ENCODE data around the gene ZNF189. TPM values are rescaled to one million over a fixed set of nuclear protein-coding genes. Genes with fewer than 3 reads are reported as not detected.

Gene ZNF189
- total and polyA plus RNA-seq, 9 donors = 11.3 to 30.5 (median 25.1) TPM

DNA sequence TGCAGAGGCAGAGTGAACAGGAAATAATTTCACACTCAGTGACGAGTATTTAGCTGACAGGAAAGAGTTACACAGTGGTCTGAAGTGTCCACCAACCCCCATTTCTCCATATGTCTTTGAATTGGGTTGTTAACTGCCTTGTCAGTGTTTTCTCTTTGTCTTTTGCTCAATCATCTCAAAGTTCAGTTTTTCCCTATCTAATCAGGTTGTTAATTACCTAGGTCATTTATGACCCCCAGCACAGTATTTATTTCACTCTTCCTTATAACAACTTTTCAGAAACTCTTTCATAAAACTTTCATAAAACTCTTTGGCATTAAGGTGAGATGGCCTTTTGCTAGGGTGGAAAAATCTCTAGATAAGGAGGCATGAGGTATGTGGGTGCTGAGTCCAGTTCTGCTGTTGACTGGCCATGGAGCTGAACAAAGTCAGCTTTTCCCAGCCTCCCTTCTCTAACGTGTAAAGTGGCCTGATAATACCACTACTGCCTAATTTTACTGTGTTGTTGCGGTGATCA is 42.1 kb downstream of the ZNF189 start:
- no peaks in the 10 kb centered on the region for H3K27me3 ChIP-seq
- DNase-seq = no peak
- no peak overlapping the region for H3K27ac ChIP-seq
- 55 to 65% (median 63%) methylated on average over 3 of the region's 3 CpGs for WGBS, 3 donors
- TF ChIP-seq EP300 (IDR thresholded peaks at IDR 0.05) = no peak
- TF ChIP-seq, protein P1, sequence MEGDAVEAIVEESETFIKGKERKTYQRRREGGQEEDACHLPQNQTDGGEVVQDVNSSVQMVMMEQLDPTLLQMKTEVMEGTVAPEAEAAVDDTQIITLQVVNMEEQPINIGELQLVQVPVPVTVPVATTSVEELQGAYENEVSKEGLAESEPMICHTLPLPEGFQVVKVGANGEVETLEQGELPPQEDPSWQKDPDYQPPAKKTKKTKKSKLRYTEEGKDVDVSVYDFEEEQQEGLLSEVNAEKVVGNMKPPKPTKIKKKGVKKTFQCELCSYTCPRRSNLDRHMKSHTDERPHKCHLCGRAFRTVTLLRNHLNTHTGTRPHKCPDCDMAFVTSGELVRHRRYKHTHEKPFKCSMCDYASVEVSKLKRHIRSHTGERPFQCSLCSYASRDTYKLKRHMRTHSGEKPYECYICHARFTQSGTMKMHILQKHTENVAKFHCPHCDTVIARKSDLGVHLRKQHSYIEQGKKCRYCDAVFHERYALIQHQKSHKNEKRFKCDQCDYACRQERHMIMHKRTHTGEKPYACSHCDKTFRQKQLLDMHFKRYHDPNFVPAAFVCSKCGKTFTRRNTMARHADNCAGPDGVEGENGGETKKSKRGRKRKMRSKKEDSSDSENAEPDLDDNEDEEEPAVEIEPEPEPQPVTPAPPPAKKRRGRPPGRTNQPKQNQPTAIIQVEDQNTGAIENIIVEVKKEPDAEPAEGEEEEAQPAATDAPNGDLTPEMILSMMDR (IDR thresholded peaks at IDR 0.05) = no peak
- TF ChIP-seq POLR2A (IDR thresholded peaks at IDR 0.05) = no peak
- intact Hi-C loops (cut with DNase I) = no loop called here
- no peak overlapping the region for H3K4me3 ChIP-seq
- H3K4me1 ChIP-seq (ENCODE audit: insufficient read depth) = no peaks in the 10 kb centered on the region
- no peaks in the 10 kb centered on the region for H3K9me3 ChIP-seq
- no peaks in the 10 kb centered on the region for H3K36me3 ChIP-seq

DNA sequence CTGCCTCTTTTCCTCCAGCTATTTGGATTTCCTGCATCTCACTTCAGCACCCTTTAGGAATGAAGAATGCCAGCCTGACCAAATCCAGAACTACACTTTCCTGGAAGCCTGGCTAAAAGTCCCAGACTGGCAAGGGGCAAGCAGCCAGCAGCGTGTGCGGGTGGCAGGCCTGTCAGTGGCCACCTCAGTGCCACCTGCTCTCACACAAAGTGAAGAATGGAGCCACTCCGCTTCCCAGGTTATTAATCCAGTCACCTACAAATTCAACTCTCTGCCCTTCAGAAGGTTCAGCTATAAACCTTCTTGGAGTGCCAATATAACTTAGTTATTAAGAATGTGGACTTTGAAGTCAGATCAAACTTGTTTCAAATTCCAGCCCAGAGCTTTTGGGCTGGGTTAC is 43.7 kb downstream of the ZNF189 start:
- Histone ChIP-seq H3K36me3 (no peaks in the 10 kb centered on the region), H3K27ac (no peak overlapping the region), H3K9me3 (no peaks in the 10 kb centered on the region), H3K4me3 (no peak overlapping the region), H3K27me3 (no peaks in the 10 kb centered on the region), H3K4me1 (ENCODE audit: insufficient read depth) (no peaks in the 10 kb centered on the region)
- WGBS, 3 donors = 91 to 95% (median 92%) methylated on average over 3 of the region's 3 CpGs
- no peak for DNase-seq
- intact Hi-C loops (cut with DNase I) = no loop called here
- TF ChIP-seq POLR2A (IDR thresholded peaks at IDR 0.05) = no peak
- TF ChIP-seq, protein P1 (IDR thresholded peaks at IDR 0.05) = no peak
- no peak for TF ChIP-seq EP300 (IDR thresholded peaks at IDR 0.05)

DNA sequence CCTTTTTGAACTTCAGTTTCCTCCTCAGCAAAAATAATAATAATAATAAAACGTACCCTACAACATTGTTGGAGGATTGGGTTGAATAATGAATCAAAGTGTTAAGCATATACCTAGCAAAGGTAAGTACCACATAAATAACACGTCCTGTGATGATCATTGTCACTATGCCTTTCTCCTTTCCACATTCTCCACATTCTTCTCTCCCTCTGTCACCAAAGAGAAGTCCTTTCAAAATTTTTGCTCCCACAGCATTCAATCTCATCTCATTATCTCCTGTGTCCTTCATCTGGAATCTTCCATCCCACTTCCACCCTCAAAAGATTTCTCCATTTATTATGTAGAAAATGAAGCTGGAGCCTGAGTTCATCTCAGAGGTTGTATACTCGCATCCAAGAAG is 44.1 kb downstream of the ZNF189 start:
- Histone ChIP-seq H3K4me1 (ENCODE audit: insufficient read depth) (no peaks in the 10 kb centered on the region), H3K27ac (no peak overlapping the region), H3K4me3 (no peak overlapping the region), H3K36me3 (no peaks in the 10 kb centered on the region), H3K9me3 (no peaks in the 10 kb centered on the region), H3K27me3 (no peaks in the 10 kb centered on the region)
- 66 to 74% (median 68%) methylated on average over 3 of the region's 3 CpGs for WGBS, 3 donors
- no peak for DNase-seq
- TF ChIP-seq, protein P1 (IDR thresholded peaks at IDR 0.05) = no peak
- no peak for TF ChIP-seq POLR2A (IDR thresholded peaks at IDR 0.05)
- TF ChIP-seq EP300 (IDR thresholded peaks at IDR 0.05) = no peak
- intact Hi-C loops (cut with DNase I) = no loop called here

DNA sequence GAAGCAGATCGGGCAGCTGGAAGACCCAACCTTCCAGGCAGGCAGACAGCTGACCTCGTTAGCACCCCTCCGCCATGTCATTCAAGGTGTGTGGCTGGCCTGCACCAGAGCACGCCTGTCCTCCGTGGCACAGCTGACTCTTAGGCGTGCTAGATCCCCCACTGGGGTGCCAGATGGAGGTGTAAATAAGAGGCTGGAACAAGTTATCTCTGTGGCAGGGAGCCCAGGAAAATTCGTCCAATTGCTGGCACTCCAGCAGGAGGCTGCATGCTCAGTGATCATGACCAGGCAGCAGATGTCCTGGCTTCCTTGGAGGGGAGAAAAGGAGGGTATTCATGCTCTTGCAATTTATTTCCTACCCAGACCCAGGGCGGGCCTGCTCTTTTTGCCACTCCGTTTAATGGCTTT is 44.7 kb downstream of the ZNF189 start:
- H3K4me1 ChIP-seq (ENCODE audit: insufficient read depth) = no peaks in the 10 kb centered on the region
- H3K27ac ChIP-seq = no peak overlapping the region
- H3K9me3 ChIP-seq = no peaks in the 10 kb centered on the region
- TF ChIP-seq, protein P1 (IDR thresholded peaks at IDR 0.05) = no peak
- TF ChIP-seq EP300 (IDR thresholded peaks at IDR 0.05) = no peak
- TF ChIP-seq POLR2A (IDR thresholded peaks at IDR 0.05) = no peak
- H3K4me3 ChIP-seq = no peak overlapping the region
- no peaks in the 10 kb centered on the region for H3K27me3 ChIP-seq
- DNase-seq = peak in 1 of 5 donors; percentile 27
- 52 to 62% (median 60%) methylated on average over 9 of the region's 9 CpGs for WGBS, 3 donors
- intact Hi-C loops (cut with DNase I) = no loop called here
- H3K36me3 ChIP-seq = no peaks in the 10 kb centered on the region
